ENCODE measurements around the gene KIRREL1.
A peak's percentile ranks its signal among the peaks of the same experiment; 100 is the strongest.
"Not testable (repeated sequence)": the region's sequence is repeated elsewhere in the genome, so short reads cannot be mapped to it uniquely, and the experiment has no call there.

KIRREL1 gene

DNA sequence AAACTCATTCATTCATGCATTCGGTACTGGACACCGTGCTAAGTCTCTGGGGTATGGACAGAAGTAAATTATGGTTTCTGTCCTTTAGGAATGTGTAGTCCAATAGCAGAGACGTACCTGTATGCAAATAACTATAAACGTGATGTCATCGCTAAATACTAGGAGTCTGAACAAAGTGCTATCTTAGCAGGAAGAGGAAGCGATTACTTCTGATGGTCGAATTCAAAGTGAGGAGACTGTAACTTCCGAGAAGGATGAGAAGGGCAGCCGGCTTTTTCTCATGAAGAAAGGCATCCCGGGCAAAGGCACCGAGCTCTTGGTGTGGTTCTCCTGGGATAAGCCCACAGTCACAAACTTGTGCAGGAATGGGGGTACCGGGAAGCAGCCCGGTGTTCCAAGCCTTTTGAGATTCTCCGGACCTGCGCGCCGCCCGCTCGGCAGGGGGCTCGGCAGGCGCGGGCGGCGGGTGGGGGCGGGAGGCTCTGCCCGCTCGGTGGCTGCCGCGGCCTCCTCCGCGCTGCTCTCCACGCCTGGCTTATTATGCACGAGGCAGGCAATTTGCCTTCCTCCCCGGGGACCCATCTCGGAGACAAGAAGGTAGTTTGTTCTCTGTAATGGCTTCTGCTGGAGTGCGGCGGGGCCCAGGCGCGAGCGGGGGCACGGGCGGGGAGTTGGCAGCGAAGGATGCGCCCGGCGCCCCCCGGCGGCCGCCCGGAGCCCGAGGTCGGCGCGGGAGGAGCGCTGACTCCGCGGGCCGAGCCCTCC, 119.7 kb downstream of the KIRREL1 start:
- DNase-seq: peak; percentile 18

- no peak for DNase-seq
These were observed 120.3 kb downstream of the KIRREL1 start for GRCh38 chr1:158113759-158114127.

DNA sequence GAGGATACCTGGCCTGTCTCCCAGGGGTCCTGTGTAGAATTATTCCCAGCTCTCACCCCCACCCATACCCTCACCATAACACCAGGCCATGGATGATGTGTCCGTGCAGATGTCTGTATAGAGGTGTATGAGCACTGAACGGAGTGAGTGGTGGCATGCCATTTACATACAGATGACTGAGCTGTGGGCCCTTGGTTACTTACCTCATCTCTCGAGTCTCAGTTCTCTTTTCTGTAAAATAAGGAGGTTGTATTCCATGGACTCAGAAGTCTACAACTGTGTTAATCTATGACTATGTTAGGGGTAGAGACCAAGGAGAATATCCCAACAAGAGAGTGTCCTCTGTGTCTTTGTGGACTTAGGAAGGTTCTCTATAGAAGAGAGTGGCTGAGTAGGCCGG, 121.7 kb downstream of the KIRREL1 start:
- DNase-seq: no peak

DNA sequence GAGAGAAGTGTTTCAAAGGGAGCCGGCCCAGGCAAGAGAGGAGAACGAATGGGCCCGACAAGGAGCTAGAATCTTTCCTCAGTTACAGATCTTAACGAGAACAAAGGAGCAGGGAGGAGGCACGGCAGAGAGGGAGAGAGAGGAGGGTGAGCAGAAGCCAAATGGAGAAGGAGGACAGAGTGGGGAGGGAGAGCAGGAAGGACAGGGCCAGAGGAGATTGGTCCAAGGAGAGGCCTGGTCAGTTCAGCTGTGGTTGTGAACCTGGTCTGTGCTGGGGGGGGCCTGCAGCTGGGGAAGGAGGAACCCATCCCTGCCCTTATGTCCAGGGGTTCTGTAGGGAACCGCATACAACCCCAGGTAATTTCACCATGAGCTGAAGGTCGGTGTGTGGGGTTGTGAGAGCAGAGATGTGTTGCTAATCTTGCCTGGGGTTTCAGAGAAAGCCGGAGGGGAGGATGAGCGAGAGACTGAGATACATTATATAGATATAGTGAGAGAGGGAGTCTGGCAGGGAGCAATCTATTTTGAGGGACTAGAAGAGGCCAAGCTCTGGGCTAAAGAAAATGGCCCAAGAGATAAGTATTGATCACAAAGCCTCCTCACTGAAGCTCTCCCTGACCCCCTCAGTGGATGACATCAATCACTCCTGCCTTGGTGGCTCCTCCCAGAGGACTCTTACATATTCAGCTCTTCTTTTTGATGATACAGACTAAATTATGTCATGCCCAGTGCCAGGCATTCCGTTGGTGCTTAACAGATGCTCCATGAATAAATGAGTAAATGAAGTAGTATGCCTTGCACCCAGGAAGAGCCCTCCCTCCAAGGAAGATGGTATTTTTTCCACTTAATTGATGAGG, 123.1 kb downstream of the KIRREL1 start:
- DNase-seq: no peak

DNA sequence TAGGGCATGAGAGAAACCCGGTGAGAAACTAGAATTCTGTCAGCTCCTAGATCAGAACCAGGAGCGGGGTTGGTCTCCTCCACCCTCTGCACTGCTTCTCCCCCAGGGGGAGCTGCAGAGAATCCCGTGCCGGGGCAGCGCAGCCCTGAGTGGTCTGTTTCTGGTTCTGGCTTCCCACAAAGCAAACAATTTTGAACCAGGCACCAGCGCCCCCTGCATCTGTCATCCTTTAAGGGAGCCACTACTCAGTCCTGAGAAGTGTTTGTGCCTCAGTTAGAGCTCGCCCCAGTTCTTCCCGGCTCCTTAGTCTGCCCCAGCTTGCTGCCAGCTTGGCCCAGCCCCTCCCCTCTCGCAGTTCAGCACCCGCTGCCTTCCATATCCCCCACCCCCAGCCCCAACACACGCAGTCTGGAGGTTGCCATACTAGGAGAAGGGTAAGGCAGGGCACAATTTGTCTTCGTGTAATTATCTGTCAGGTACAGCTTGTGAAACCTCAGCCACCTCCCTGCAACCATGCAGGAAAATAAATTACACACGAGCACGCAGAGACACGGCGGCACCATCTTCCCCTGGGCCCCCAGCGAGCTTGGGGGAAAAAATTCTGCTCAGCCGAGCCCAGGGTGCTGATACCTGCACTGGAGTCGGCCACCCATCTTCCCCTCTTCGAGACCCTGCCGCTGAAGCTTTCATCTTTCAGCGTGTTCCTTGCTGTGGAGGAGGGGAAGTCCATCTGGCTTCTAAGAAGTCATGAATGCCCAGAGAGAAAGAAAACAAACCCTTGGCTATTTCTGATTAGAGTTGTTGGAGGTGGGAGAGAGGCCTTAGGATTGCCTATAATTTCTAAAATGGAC, 124.6 kb downstream of the KIRREL1 start:
- DNase-seq: peak; percentile 72

- DNase-seq: no peak
These were observed 125.4 kb downstream of the KIRREL1 start for GRCh38 chr1:158118713-158119402.

- DNase-seq: no peak
These were observed 126.7 kb downstream of the KIRREL1 start for GRCh38 chr1:158119976-158120653.

DNA sequence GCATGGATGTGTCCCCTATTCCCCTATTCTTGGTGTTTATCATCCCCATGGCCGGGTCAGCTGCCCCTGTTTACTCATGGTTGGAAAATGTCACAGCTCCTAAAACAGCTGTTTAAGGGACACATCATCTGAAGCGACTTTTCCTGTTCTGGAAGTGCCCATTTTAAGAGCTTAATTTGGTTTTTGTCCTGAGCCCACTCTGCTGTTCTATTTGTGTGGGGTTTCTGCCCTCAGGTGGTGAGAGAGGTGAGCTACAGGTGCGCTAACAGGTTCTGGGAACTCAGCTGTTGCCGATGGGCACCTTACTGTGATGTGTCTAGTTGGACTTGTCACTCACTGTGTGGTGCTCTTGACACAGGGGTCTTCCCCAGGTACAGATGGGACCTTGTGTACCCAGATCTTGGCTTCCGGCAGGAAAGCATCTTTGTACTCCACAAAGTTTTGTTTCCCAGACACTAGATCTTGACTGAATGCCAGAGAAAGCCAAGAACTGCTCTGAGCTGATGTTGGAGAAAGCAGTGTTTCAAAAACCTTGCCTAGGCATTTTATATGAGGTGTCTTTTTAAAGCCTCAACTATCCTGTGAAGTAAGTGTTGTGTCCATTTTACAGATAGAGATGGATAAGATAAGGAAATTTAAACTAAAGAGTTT, 128.3 kb downstream of the KIRREL1 start:
- DNase-seq: peak; percentile 29

DNA sequence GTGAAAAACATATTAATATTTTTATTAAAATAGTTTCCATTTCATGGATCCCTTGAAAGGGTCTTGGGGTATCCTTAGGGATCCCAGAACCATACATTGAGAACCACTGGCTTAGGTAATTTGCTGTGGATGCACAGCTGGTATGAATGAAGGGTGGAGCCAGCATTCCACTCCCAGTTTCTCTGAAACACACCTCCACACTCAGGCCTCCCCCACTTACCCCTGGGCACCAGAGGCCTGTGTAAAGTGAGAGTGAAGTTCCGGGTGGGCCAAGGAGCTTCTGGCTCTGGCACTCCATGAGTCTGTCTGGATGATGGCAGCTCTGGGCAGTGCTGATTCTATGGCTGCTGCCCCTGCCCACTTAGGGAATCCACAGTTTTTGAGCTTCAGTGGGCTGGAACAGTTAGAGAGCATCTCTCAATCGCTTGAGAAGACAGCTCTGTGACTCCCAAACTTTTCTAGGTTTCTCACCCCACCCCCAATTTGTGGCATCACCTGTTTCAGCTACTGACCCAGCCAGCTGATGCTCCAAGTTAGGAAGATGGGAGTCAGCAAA, 129.5 kb downstream of the KIRREL1 start:
- DNase-seq: no peak

- DNase-seq: no peak
These were observed 130.6 kb downstream of the KIRREL1 start for GRCh38 chr1:158124034-158124433.

GRCh38 chr1:158124999-158125398, 131.6 kb downstream of the KIRREL1 start:
- DNase-seq: peak; percentile 71

- no peak for DNase-seq
These were observed 133.0 kb downstream of the KIRREL1 start for GRCh38 chr1:158126425-158126824.

DNA sequence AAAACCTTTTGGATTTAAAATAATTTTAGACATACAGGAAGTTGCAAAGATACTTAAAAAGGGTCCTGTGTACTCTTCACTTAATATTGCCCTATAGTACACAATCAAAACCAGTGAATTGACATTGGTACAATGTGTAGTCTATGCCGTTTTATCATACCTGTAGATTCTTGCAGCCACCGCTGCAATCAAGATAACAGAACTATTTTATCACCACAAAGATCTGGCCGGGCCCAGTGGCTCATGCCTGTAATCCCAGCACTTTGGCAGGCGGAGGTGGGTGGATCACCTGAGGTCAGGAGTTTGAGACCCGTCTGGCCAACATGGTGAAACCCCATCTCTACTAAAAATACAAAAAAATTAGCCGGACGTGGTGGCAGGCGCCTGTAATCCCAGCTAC, 135.1 kb downstream of the KIRREL1 start:
- DNase-seq: not testable (repeated sequence)

GRCh38 chr1:158131217-158131616, 137.8 kb downstream of the KIRREL1 start:
- no peak for DNase-seq

DNA sequence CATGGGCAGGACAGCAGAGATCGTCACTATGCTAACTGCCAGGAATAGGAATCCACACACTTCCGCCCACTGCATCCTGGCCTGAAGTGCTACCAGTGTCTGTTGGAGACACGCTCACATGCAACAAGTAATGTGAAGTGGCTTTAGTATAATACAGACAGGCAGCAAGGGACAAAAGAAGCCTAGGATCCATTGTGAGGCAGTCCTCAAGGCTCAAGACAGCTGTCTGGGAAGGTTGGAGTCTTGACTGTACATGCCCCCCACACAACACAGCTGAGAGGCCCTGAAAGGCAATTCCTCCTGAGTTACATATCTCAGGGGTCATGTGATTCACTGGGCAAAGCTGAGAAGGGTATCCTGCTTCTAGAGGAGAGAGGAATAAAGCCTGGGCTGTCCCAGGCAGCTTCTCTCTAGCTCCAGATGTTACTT, 147.3 kb downstream of the KIRREL1 start:
- no peak for DNase-seq

DNA sequence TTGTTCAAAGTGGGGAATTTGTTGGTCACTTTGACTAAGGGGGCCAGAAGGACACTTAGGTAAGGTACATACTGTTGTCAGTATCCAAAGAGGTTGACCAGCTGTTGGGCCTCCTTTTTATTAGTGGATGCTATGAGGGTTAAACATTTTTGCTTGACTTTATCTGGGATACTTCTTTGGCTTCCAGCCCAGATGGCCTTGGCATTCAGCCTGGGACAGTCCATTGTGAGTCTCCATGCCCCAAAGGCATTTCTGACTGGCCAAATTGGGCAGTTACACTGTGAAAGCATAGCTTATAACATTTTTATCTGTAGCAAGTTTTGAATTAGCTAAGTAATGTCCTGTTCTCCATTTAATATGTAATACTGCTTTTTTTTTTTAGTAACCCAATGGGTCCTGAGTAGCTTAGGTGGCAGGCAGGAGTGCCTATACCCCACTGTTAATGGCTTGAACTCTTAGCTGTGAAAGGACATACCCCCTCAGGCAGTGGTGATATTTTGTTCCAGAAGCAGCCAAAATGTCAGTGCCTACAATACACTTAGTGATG, 151.8 kb downstream of the KIRREL1 start:
- DNase-seq: no peak

DNA sequence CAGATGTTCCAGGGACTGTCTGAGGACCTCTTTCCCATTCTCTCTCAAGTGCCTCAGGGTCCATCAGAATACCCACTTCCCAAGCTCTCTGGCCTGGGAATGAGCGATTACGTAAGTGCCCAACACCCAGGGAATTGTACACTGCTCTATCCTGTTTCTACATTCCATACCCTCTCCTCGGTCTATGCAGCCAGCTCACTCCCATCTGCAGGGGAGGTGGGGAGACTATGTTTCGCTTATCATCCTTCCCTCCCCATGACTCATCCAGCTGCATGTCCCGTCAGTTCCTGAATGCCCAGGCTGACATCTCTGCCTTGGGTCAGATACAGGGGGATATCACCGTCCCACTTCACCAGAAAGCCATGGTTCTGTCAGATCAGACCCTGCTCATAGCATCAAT, 152.7 kb downstream of the KIRREL1 start:
- no peak for DNase-seq

GRCh38 chr1:158146739-158147138, 153.3 kb downstream of the KIRREL1 start:
- no peak for DNase-seq

GRCh38 chr1:158147401-158147800, 154.0 kb downstream of the KIRREL1 start:
- no peak for DNase-seq

DNA sequence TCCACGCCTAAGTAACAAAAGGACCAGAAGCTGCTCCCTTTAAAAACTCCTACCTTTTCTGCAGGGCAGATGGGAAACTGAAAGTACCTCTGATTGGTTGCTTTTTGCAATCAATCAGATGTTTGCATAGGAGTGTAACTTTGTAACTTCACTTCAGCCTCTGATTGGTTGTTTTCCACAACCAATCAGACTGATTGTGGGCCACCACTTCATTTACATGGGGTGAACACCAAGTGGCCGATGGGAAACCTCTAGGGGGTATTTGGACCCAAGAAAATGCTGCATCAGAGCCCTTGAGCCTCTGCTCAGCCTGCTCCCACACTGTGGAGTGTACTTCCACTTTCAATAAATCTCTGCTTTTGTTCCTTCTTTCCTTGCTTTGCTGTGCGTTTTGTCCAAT, 154.4 kb downstream of the KIRREL1 start:
- no peak for DNase-seq

DNA sequence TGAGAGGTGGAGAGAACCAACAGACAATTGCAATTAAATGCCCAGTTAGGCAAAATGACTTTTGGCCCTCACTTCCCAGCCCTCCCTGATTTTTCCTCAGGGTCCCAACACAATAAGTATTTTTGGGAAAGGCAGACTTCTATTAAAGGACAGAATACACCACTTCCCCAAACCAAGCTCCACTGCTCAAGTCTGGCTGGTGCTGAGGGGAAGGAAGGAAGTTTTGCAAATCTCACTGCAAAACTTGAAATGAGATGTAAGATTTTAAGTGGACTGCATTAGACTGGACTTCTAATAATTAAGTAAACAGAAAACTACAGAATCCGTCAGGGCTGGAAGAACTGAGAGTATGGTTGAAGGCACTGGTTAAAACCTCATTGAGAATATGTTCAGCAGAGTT, 155.0 kb downstream of the KIRREL1 start:
- DNase-seq: no peak

Measured in DMS 273 treated with DMSO at 0.1 percent for 48 hours (cell line).